Measurements from ENCODE around the gene CLNK.

CLNK gene

DNA sequence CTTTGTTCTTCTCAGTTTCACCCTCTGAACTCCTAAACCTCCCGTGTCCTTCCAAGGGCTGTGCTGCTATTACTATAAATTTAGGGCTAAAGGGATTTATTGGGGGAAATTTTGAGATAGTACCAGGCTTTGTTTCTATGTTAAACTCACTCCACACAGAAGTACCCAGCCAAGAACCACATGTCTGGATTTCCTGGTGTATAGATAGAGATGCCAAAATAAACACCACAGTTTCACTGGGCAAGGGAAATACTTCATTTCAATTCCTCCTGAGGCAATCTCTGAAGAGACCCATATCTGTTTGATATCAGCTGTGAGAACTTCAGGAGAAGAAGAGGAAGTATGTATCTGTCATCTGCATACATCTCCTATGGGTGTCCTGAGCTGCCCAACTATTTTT lies 21.7 kb upstream of the CLNK start:
- H3K27ac ChIP-seq: no peak overlapping the region

DNA sequence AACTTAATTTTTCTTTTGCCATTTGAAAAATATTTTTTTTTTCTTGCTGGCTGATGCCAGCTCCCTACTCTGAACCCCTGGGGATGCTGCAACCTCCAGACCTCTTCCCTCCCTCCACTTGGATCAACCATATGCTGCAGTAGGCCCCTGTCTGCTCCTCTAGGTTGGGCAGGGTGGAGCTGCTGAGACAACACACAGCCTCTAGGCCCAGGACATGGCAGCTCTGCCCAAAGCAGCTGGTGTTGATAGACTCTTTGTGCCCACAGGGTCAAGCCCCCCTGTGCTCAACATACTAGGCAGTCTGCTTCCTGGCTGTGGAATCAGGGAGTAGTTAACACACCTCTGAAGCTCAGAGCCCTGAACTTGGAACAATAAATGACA lies 19.9 kb upstream of the CLNK start:
- TF ChIP-seq, protein P1, sequence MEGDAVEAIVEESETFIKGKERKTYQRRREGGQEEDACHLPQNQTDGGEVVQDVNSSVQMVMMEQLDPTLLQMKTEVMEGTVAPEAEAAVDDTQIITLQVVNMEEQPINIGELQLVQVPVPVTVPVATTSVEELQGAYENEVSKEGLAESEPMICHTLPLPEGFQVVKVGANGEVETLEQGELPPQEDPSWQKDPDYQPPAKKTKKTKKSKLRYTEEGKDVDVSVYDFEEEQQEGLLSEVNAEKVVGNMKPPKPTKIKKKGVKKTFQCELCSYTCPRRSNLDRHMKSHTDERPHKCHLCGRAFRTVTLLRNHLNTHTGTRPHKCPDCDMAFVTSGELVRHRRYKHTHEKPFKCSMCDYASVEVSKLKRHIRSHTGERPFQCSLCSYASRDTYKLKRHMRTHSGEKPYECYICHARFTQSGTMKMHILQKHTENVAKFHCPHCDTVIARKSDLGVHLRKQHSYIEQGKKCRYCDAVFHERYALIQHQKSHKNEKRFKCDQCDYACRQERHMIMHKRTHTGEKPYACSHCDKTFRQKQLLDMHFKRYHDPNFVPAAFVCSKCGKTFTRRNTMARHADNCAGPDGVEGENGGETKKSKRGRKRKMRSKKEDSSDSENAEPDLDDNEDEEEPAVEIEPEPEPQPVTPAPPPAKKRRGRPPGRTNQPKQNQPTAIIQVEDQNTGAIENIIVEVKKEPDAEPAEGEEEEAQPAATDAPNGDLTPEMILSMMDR (conservative IDR thresholded peaks at IDR 0.05; ENCODE audit: low read depth, low read length): no peak
- Histone ChIP-seq H3K4me3 (IDR thresholded peaks at IDR 0.05; ENCODE audit: insufficient read depth, low read depth, low read length) (no peak overlapping the region), H2AFZ (ENCODE audit: low read depth) (no peak overlapping the region), H3K4me1 (ENCODE audit: low read depth, poor library complexity, severe bottlenecking) (no peaks in the 10 kb centered on the region), H4K20me1 (ENCODE audit: insufficient read depth) (no peaks in the 10 kb centered on the region), H3K4me2 (no peak overlapping the region), H3K27me3 (ENCODE audit: insufficient read depth, low read depth) (no peaks in the 10 kb centered on the region), H3K79me2 (ENCODE audit: insufficient read depth, low read depth) (no peaks in the 10 kb centered on the region), H3K9ac (no peak overlapping the region), H3K27ac (no peak overlapping the region), H3K36me3 (ENCODE audit: insufficient read depth) (no peaks in the 10 kb centered on the region)

More for the DNA sequence above, 21.7 kb upstream of the CLNK start:
- H3K27me3 ChIP-seq (ENCODE audit: insufficient read depth, low read depth): no peaks in the 10 kb centered on the region
- H3K4me2 ChIP-seq: no peak overlapping the region
- H3K36me3 ChIP-seq (ENCODE audit: insufficient read depth): no peaks in the 10 kb centered on the region
- H3K79me2 ChIP-seq (ENCODE audit: insufficient read depth, low read depth): no peaks in the 10 kb centered on the region
- H3K9ac ChIP-seq: no peak overlapping the region
- no peaks in the 10 kb centered on the region for H3K4me1 ChIP-seq (ENCODE audit: low read depth, poor library complexity, severe bottlenecking)
- H3K4me3 ChIP-seq (IDR thresholded peaks at IDR 0.05; ENCODE audit: insufficient read depth, low read depth, low read length): no peak overlapping the region
- TF ChIP-seq, protein P1 (conservative IDR thresholded peaks at IDR 0.05; ENCODE audit: low read depth, low read length): no peak
- H2AFZ ChIP-seq (ENCODE audit: low read depth): no peak overlapping the region
- H4K20me1 ChIP-seq (ENCODE audit: insufficient read depth): no peaks in the 10 kb centered on the region

DNA sequence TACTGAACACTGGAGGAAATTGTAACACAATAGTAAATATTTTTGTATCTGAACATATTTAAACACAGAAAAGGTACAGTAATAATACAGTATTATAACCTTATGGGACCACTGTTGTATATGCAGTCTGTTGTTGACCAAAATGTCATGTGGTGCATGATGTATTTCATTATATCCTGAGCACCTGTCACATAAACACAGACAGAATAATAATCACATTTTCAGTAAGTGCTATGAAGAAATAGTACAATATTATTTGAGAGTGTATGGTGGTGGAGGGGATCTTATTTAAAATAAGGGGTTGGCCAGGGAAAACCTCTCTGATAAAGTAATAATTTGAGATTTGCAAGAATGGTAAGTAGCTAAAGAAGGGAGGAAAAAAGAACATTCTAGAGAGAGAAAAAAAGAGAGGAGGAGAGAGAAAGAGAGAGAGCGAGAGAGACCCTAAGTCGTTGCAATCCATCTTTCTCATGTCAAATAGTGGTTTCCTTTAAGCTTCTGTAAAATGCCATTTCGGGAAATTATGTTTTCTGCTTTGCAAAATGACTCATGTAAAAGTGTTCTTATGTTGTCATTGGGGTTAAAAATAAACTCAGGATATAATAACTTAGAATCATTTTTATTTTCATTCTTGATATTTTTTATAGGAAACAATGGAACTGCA lies 19.3 kb upstream of the CLNK start:
- no peaks in the 10 kb centered on the region for H3K79me2 ChIP-seq (ENCODE audit: insufficient read depth, low read depth)
- no peak overlapping the region for H3K27ac ChIP-seq
- no peak overlapping the region for H3K9ac ChIP-seq
- H4K20me1 ChIP-seq (ENCODE audit: insufficient read depth): no peaks in the 10 kb centered on the region
- no peak overlapping the region for H3K4me3 ChIP-seq (IDR thresholded peaks at IDR 0.05; ENCODE audit: insufficient read depth, low read depth, low read length)
- no peak overlapping the region for H3K4me2 ChIP-seq
- H3K27me3 ChIP-seq (ENCODE audit: insufficient read depth, low read depth): no peaks in the 10 kb centered on the region
- H3K4me1 ChIP-seq (ENCODE audit: low read depth, poor library complexity, severe bottlenecking): no peaks in the 10 kb centered on the region
- H2AFZ ChIP-seq (ENCODE audit: low read depth): no peak overlapping the region
- H3K36me3 ChIP-seq (ENCODE audit: insufficient read depth): no peaks in the 10 kb centered on the region
- TF ChIP-seq, protein P1 (conservative IDR thresholded peaks at IDR 0.05; ENCODE audit: low read depth, low read length): no peak

DNA sequence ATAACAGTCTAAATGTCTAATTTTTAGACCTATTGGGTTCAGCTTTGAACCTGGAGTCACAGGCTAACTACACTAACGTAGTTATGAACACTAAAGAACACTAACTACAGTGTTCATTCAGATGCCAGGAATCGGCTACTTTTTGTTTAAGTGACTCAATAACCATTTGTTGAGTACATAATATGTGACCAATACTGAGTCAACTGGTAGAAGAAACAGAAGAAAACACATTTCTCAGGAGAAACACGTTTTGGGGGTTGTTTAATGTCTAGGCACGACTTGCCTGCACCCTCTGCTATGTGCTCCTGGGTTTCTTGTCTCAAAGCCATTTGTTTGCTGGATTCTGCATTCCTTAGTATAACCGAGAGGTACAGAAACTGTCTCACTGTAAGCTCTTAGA lies 18.6 kb upstream of the CLNK start:
- Histone ChIP-seq H3K27ac (no peak overlapping the region), H3K4me3 (IDR thresholded peaks at IDR 0.05; ENCODE audit: insufficient read depth, low read depth, low read length) (no peak overlapping the region), H3K9ac (no peak overlapping the region), H3K79me2 (ENCODE audit: insufficient read depth, low read depth) (no peaks in the 10 kb centered on the region), H2AFZ (ENCODE audit: low read depth) (no peak overlapping the region), H3K27me3 (ENCODE audit: insufficient read depth, low read depth) (no peaks in the 10 kb centered on the region), H3K4me2 (no peak overlapping the region), H3K36me3 (ENCODE audit: insufficient read depth) (no peaks in the 10 kb centered on the region), H3K4me1 (ENCODE audit: low read depth, poor library complexity, severe bottlenecking) (no peaks in the 10 kb centered on the region), H4K20me1 (ENCODE audit: insufficient read depth) (no peaks in the 10 kb centered on the region)
- TF ChIP-seq, protein P1 (conservative IDR thresholded peaks at IDR 0.05; ENCODE audit: low read depth, low read length): no peak
